GM19455 (cell line): ENCODE results near the gene MYO15A.

Experiments used
- ATAC-seq: cut with Tn5 transposase; IDR thresholded peaks from one replicate; pipeline ENCODE4 v1.9.1; 2021; ENCODE audit not compliant: unreplicated experiment

The MYO15A gene

GRCh38 chr17:18156171-18156975 is 47.8 kb downstream of the MYO15A start:
- no peak for ATAC-seq

- no peak for ATAC-seq
Observed at GRCh38 chr17:18156976-18157280, 48.4 kb downstream of the MYO15A start.

DNA sequence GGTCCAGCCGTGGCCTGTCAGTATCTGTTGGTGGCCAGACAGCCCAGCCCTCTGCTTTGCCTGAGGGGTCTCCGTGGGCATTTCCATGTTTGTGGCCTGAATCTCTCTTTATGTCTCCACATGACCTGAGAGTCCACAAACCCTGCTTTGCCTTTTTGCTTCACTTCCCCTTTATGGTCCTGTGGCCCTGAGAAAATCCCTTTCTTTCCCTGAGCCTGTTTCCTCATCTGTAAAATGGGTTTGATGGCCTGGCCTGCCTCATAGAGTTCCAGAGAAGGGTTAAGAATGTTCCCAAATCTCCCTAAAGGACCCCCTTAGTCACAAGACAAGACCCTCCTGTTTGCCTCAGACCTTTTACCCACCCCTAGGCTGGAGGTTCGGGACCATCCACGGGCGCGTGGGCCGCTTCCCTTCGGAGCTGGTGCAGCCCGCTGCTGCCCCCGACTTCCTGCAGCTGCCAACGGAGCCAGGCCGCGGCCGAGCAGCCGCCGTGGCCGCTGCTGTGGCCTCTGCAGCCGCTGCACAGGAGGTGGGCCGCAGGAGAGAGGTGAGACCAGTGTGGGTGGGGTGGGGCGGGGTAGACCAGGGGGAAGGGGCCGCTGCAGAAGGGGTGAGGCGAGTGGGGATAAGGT is 48.9 kb downstream of the MYO15A start:
- ATAC-seq: no peak

- peak; percentile 71 for ATAC-seq
Observed at GRCh38 chr17:18158022-18158600, 49.6 kb downstream of the MYO15A start.

DNA sequence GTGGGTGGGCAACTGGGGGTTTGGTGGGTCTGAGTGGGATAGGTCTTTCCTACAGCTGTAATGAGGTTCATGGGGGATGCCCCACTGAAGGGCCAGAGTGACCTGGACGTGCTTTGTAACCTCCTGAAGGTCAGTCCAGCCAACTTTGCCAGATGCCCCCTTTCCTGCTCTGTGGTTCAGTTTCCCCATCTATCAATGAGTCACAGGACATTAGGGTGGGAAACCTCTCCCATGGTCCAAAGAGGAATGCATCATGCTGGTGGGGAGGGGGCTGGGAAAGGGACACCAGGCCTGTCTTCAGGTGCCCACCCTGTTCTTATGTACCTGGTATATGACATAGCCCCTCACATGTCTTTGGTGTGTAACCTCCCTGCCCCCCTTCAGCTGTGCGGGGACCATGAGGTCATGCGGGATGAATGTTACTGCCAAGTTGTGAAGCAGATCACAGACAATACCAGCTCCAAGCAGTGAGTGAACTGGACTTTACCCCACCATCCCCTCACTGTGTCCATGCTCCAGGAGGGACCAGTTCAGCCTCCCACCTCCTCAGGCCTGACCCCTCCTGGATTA is 51.1 kb downstream of the MYO15A start:
- ATAC-seq: no peak

DNA sequence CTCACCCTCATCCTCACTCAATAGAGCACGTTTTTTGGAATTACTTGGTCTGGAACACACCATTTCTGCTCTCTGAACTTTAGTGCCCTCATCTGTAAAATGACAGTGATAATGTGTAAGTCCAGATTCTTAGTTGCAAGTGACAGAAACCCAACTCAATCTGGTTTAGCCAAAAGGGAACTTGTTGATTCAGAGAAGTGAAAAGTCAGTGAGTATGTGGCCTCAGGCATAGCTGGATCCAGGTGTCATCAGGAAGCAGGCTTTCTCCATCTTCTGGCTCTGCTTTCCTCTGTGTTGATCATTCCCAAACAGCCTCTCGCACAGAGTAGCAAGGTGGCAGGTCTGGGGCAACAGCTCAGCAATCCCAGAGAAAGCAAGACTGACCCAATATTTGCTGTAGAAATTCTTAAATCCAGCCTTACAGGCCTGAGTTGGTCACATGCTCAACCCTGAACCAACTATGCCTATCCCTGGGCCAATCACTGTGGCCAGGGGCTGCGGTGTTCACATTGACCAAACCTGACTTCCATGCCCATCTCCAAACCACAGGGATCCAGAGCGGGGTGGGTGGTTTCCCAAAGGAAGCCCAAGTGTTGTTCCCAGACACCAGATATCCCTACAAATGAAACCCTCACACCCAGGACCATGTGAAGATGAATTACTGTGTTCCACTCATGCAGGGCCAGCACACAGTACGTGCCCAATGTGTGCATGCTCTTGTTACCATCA is 51.7 kb downstream of the MYO15A start:
- ATAC-seq: no peak

- ATAC-seq: no peak
Observed at GRCh38 chr17:18161207-18162145, 52.9 kb downstream of the MYO15A start.

DNA sequence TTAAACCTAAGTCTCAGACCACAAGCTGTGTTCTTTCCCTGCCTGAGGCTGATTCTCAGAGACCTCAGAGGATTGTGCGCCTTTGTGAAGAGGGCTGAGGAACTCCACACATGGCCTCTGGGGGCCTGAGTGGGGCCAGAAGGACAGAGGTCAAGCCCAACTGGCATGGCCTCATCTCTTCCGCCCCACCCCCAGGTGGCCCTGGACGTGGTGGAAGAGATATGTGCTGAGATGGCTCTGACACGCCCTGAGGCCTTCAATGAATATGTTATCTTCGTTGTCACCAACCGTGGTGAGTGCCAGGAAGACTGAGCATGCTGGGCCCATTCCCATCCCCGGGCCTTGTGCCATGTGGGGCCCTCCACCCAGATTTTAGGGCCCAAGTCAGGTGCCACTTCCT is 55.0 kb downstream of the MYO15A start:
- no peak for ATAC-seq

DNA sequence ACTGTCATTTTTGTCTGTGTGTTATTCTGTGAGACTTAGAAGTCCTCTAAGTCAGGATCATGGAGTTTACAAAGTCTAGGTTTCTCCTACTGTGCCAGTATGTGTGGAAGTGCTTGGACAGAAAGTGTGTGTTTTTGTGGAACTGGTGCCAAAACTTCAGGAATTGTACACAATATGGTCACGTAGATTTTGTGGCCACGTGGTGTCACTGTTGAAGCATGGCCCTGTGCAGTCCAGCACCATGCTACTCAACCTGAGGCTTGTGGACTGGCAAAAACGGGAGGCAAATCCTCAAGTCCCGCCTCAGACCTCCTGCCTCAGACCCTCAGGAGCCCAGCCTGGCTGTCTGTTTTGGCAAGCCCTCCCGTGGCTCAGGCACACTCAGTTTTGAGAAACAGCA is 58.3 kb downstream of the MYO15A start:
- ATAC-seq: no peak

DNA sequence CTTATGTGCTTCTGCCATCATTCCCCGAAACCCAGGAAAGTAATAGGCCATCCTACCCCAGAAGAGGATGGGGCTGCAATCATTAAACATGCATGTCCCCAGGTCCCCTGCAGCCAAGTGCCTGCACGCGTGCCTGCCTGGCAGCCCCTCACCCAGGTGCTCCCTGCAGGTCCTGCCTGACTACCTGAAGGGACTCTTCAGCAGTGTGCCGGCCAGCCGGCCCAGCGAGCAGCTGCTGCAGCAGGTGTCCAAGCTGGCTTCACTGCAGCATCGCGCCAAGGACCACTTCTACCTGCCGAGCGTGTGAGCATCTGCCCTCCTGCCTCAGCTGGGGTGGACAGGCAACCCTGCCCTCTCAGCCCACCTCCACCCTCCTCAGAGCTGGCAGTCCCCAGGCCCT is 58.9 kb downstream of the MYO15A start:
- ATAC-seq: no peak

- ATAC-seq: no peak
Observed at GRCh38 chr17:18172531-18173278, 64.1 kb downstream of the MYO15A start.

GRCh38 chr17:18173740-18174139 is 65.2 kb downstream of the MYO15A start:
- no peak for ATAC-seq

DNA sequence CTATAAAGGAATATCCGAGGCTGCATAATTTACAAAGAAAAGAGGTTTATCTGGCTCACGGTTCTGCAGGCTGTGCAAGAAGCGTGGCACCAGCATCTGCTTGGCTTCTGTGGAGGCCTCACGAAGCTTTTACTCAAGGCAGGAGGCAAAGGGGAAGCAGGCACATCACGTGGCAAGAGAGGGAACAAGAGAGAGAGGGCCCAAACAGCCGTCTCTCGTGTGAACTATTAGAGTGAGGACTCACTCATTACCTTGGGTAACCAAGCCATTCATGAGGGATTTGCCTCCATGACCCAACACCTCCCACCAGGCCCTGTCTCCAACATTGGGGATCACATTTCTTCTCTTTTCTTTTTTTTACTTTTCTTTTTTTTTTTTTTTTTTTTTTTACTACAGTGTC is 67.6 kb downstream of the MYO15A start:
- no peak for ATAC-seq

DNA sequence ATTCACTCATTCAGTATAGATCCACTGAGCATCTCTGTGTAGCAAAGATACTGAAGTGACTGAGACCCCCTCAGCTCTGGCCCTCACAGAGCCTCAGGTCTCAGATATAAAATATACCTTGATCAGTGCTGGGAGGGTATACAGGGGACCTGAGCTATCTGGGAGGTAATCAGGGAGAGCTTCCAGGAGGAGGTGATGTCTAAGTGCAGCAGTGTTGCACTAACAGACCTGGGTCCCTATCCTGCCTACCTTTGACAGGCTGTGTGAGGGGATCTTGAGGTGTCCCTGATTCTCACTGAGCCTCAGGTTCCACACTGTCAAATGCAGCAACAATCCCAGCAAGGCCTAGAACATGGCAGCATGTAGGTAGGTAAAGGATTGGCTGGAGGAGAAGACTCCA is 68.6 kb downstream of the MYO15A start:
- no peak for ATAC-seq

DNA sequence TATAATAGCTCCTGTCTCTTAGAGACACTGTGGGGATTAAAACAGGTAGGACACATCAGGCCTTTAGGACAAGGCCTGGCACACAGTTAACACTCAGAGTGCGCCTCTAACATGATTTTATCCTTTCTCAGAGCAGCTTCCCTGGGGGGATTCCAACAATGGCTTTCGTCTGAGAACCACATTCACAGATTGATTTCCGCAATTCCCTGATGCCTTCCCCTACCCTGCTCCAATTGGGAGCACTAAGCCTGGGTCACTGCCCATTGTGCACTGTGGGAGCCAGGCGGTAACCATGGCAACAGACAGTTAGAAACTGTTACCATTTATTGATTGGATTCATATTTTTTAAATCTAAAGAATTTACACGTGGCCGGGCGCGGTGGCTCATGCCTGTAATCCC is 69.2 kb downstream of the MYO15A start:
- ATAC-seq: no peak

GRCh38 chr17:18179196-18179595 is 70.6 kb downstream of the MYO15A start:
- no peak for ATAC-seq

DNA sequence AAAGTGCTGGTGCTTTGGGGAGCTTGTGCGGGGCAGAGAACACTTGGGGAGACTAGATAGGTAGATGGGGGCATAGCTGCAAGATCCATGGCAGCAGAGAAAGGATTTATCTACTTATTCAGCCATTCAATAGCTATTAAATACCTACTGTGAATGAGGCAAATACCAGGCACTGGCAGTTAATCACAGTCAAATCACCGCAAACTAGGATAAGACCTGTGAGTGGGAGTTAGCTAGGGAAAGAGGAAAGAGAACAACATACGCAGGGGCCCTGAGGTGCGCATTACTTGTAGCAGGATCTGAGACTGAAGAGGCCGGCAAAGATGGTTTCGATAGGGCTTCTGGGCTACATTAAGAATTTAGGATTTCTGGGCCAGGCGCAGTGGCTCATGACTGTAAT is 71.2 kb downstream of the MYO15A start:
- ATAC-seq: no peak

GRCh38 chr17:18181358-18181757 is 72.8 kb downstream of the MYO15A start:
- no peak for ATAC-seq

- ATAC-seq: no peak
Observed at GRCh38 chr17:18182110-18182977, 73.8 kb downstream of the MYO15A start.
